ENCODE results near the gene FHOD3. TPM values are rescaled to one million over a fixed set of nuclear protein-coding genes. Genes with fewer than 3 reads are reported as not detected.

The FHOD3 gene
- total RNA-seq, 4 donors from 2014 or later, result 0.26 to 13.8 (median 4.9) TPM; not detected in 1

- no peak overlapping the region for H3K4me3 ChIP-seq
- TF ChIP-seq CTCF (IDR thresholded peaks at IDR 0.05) (no peak), POLR2A (IDR thresholded peaks at IDR 0.05) (no peak)
- no peaks in the 10 kb centered on the region for H3K36me3 ChIP-seq
- H3K27me3 ChIP-seq, result no peaks in the 10 kb centered on the region
- intact Hi-C loops (cut with DNase I; ENCODE audit: low total_unique reads), result no loop called here
- no peaks in the 10 kb centered on the region for H3K4me1 ChIP-seq
- H3K9me3 ChIP-seq, result no peaks in the 10 kb centered on the region
- no peak for DNase-seq
- H3K27ac ChIP-seq, result no peak overlapping the region
Measured at GRCh38 chr18:36364911-36365624, 67.6 kb downstream of the FHOD3 start.

- H3K9me3 ChIP-seq, result no peaks in the 10 kb centered on the region
- no peak overlapping the region for H3K4me3 ChIP-seq
- intact Hi-C loops (cut with DNase I; ENCODE audit: low total_unique reads), result no loop called here
- H3K4me1 ChIP-seq, result no peaks in the 10 kb centered on the region
- H3K27ac ChIP-seq, result no peak overlapping the region
- H3K27me3 ChIP-seq, result no peaks in the 10 kb centered on the region
- TF ChIP-seq CTCF (IDR thresholded peaks at IDR 0.05) (no peak), POLR2A (IDR thresholded peaks at IDR 0.05) (no peak)
- no peaks in the 10 kb centered on the region for H3K36me3 ChIP-seq
- no peak for DNase-seq
Measured at GRCh38 chr18:36365836-36366775, 68.6 kb downstream of the FHOD3 start.

GRCh38 chr18:36366994-36367839 is 69.7 kb downstream of the FHOD3 start:
- no peak for DNase-seq
- Histone ChIP-seq H3K27ac (no peak overlapping the region), H3K27me3 (no peaks in the 10 kb centered on the region), H3K36me3 (no peaks in the 10 kb centered on the region), H3K4me3 (no peak overlapping the region), H3K9me3 (no peaks in the 10 kb centered on the region), H3K4me1 (no peaks in the 10 kb centered on the region)
- intact Hi-C loops (cut with DNase I; ENCODE audit: low total_unique reads), result no loop called here
- TF ChIP-seq POLR2A (IDR thresholded peaks at IDR 0.05) (no peak), CTCF (IDR thresholded peaks at IDR 0.05) (no peak)

- intact Hi-C loops (cut with DNase I; ENCODE audit: low total_unique reads), result no loop called here
- no peak overlapping the region for H3K27ac ChIP-seq
- DNase-seq, result no peak
- TF ChIP-seq POLR2A (IDR thresholded peaks at IDR 0.05) (no peak), CTCF (IDR thresholded peaks at IDR 0.05) (no peak)
- H3K36me3 ChIP-seq, result no peaks in the 10 kb centered on the region
- no peaks in the 10 kb centered on the region for H3K4me1 ChIP-seq
- no peak overlapping the region for H3K4me3 ChIP-seq
- no peaks in the 10 kb centered on the region for H3K9me3 ChIP-seq
- H3K27me3 ChIP-seq, result no peaks in the 10 kb centered on the region
Measured at GRCh38 chr18:36368889-36369288, 71.4 kb downstream of the FHOD3 start.

All from uterus (tissue), 4 donors.